Neural crest cell (in vitro differentiated cells): ENCODE measurements around the gene MARCHF9. TPM values are rescaled to one million over a fixed set of nuclear protein-coding genes. Genes with fewer than 3 reads are reported as not detected.

Experiments used
- DNase-seq: peaks from one replicate; pipeline ENCODE4 v3.0.0; 2021; ENCODE audit warnings: low read depth, mixed read lengths, low spot score
- H3K27ac Mint-ChIP-seq: one replicate; pipeline ENCODE4 v1.8.0; 2021; ENCODE audit warnings: mild to moderate bottlenecking, mixed read lengths; ENCODE audit not compliant: unreplicated experiment
- H3K27me3 Mint-ChIP-seq: 2 replicates; pipeline ENCODE4 v1.8.0; 2021; ENCODE audit warnings: low read depth, mild to moderate bottlenecking, mixed read lengths
- H3K36me3 Mint-ChIP-seq: 2 replicates; pipeline ENCODE4 v1.8.0; 2021; ENCODE audit warnings: low read depth, mild to moderate bottlenecking, mixed read lengths
- H3K4me1 Mint-ChIP-seq: 2 replicates; pipeline ENCODE4 v1.8.0; 2021; ENCODE audit warnings: mixed read lengths
- H3K4me3 Mint-ChIP-seq: one replicate; pipeline ENCODE4 v1.8.0; 2021; ENCODE audit warnings: mild to moderate bottlenecking, mixed read lengths
- H3K9me3 Mint-ChIP-seq: 2 replicates; pipeline ENCODE4 v1.8.0; 2021; ENCODE audit warnings: mixed read lengths
- CTCF ChIP-seq: fragments of 200-600 bp; sonication (generic); conservative IDR thresholded peaks from 2 replicates; pipeline ENCODE4 v1.5.0; 2021; ENCODE audit warnings: antibody characterized with exemption, mild to moderate bottlenecking
- total RNA-seq: library from RNA; stranded (reverse); gene quantifications from 2 replicates; pipeline ENCODE4 v1.2.1, GENCODE V29; 2021

MARCHF9 gene
- total RNA-seq, 1 donor from 2014 or later = 18.8 TPM

GRCh38 chr12:57758552-57759359 lies 3.9 kb downstream of the MARCHF9 start:
- no peak for TF ChIP-seq CTCF
- H3K4me1 Mint-ChIP-seq = peaks cover 18% of the 10 kb centered on the region

GRCh38 chr12:57759360-57759980 lies 4.6 kb downstream of the MARCHF9 start:
- peak; percentile 59 for TF ChIP-seq CTCF
- Mint-ChIP-seq H3K9me3 (no peaks in the 10 kb centered on the region), H3K27me3 (peaks cover 73% of the 10 kb centered on the region), H3K36me3 (peaks cover 2% of the 10 kb centered on the region), H3K27ac (no peak overlapping the region), H3K4me1 (peaks cover 14% of the 10 kb centered on the region), H3K4me3 (peak overlapping the region; percentile 82)
- DNase-seq = no peak

More at GRCh38 chr12:57758552-57759359, 3.9 kb downstream of the MARCHF9 start:
- H3K4me3 Mint-ChIP-seq = peak overlapping the region; percentile 82
- peaks cover 73% of the 10 kb centered on the region for H3K27me3 Mint-ChIP-seq
- no peaks in the 10 kb centered on the region for H3K9me3 Mint-ChIP-seq
- H3K27ac Mint-ChIP-seq = no peak overlapping the region
- peaks cover 2% of the 10 kb centered on the region for H3K36me3 Mint-ChIP-seq
- DNase-seq = no peak

GRCh38 chr12:57760347-57760982 lies 5.6 kb downstream of the MARCHF9 start:
- no peak for TF ChIP-seq CTCF
- DNase-seq = no peak
- Mint-ChIP-seq H3K36me3 (peaks cover 2% of the 10 kb centered on the region), H3K27ac (no peak overlapping the region), H3K9me3 (no peaks in the 10 kb centered on the region), H3K4me3 (peak overlapping the region; percentile 82), H3K27me3 (peaks cover 80% of the 10 kb centered on the region), H3K4me1 (peaks cover 11% of the 10 kb centered on the region)

- H3K4me1 Mint-ChIP-seq = peaks cover 9% of the 10 kb centered on the region
- H3K9me3 Mint-ChIP-seq = no peaks in the 10 kb centered on the region
- no peak overlapping the region for H3K27ac Mint-ChIP-seq
- TF ChIP-seq CTCF = no peak
- peak overlapping the region; percentile 36 for H3K4me3 Mint-ChIP-seq
- peaks cover 2% of the 10 kb centered on the region for H3K36me3 Mint-ChIP-seq
- DNase-seq = no peak
- peaks cover 84% of the 10 kb centered on the region for H3K27me3 Mint-ChIP-seq
These were observed 6.6 kb downstream of the MARCHF9 start for GRCh38 chr12:57761391-57761998.

GRCh38 chr12:57762463-57762862 lies 7.6 kb downstream of the MARCHF9 start:
- Mint-ChIP-seq H3K4me3 (no peak overlapping the region), H3K9me3 (no peaks in the 10 kb centered on the region), H3K27me3 (peaks cover 87% of the 10 kb centered on the region), H3K27ac (no peak overlapping the region), H3K4me1 (peaks cover 10% of the 10 kb centered on the region), H3K36me3 (peaks cover 2% of the 10 kb centered on the region)
- no peak for DNase-seq
- TF ChIP-seq CTCF = no peak
